ENCODE results near the gene FOXP1. TPM values are rescaled to one million over a fixed set of nuclear protein-coding genes. Genes with fewer than 3 reads are reported as not detected.

The FOXP1 gene
- total RNA-seq, 1 donor from 2014 or later, result 107 TPM

DNA sequence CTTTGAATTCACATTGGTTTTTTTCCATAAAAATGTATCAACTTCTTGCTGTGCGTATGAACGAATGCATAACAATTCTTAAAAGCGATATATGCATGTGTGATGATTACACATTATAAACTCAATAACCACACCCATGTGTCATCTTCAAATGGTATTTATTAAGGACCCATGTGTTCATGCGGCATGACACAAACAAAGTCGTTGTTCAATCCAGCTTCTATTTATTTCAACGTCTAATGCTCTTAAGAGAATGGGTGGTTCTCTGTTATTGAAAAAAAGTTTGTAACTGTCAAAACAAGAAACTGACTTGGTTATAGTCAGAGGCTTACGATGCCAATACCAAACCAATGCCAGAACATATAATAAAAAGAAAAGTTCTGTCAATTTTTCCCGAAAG, 195.9 kb downstream of the FOXP1 start:
- Histone ChIP-seq H3K4me1 (ENCODE audit: insufficient read depth, low read length) (peaks cover 31% of the 10 kb centered on the region), H3K4me3 (ENCODE audit: insufficient read depth, low read depth, low read length) (no peak overlapping the region), H2AFZ (ENCODE audit: low read depth, low read length) (no peak overlapping the region), H3K79me2 (ENCODE audit: insufficient read depth, low read length) (peaks cover 76% of the 10 kb centered on the region), H3K4me2 (ENCODE audit: low read length) (no peak overlapping the region), H4K20me1 (ENCODE audit: insufficient read depth, low read length) (peaks cover 44% of the 10 kb centered on the region), H3K9me3 (ENCODE audit: insufficient read depth, low read depth, low read length) (no peaks in the 10 kb centered on the region), H3K27me3 (ENCODE audit: insufficient read depth, low read length) (no peaks in the 10 kb centered on the region), H3K36me3 (ENCODE audit: insufficient read depth, low read length) (no peaks in the 10 kb centered on the region), H3K9ac (ENCODE audit: low read length) (no peak overlapping the region), H3K27ac (ENCODE audit: low read depth, low read length) (no peak overlapping the region)
- H3K4me3 Mint-ChIP-seq (ENCODE audit: unreplicated experiment), result no peak overlapping the region
- TF ChIP-seq CTCF (IDR thresholded peaks at IDR 0.05; ENCODE audit: insufficient read depth, low read depth, low read length) (no peak), EZH2 (IDR thresholded peaks at IDR 0.05; ENCODE audit: insufficient read depth, low read length) (no peak)
- H3K27me3 Mint-ChIP-seq (ENCODE audit: low read depth, unreplicated experiment), result no peaks in the 10 kb centered on the region
- FAIRE-seq, result no peak
- peaks cover 3% of the 10 kb centered on the region for H3K36me3 Mint-ChIP-seq (ENCODE audit: low read depth, unreplicated experiment)
- H3K9me3 Mint-ChIP-seq (ENCODE audit: unreplicated experiment), result no peaks in the 10 kb centered on the region
- peaks cover 42% of the 10 kb centered on the region for H3K4me1 Mint-ChIP-seq (ENCODE audit: low read depth, unreplicated experiment)
- DNase-seq (ENCODE audit: low read depth), result no peak
- no peak overlapping the region for H3K27ac Mint-ChIP-seq (ENCODE audit: unreplicated experiment)

DNA sequence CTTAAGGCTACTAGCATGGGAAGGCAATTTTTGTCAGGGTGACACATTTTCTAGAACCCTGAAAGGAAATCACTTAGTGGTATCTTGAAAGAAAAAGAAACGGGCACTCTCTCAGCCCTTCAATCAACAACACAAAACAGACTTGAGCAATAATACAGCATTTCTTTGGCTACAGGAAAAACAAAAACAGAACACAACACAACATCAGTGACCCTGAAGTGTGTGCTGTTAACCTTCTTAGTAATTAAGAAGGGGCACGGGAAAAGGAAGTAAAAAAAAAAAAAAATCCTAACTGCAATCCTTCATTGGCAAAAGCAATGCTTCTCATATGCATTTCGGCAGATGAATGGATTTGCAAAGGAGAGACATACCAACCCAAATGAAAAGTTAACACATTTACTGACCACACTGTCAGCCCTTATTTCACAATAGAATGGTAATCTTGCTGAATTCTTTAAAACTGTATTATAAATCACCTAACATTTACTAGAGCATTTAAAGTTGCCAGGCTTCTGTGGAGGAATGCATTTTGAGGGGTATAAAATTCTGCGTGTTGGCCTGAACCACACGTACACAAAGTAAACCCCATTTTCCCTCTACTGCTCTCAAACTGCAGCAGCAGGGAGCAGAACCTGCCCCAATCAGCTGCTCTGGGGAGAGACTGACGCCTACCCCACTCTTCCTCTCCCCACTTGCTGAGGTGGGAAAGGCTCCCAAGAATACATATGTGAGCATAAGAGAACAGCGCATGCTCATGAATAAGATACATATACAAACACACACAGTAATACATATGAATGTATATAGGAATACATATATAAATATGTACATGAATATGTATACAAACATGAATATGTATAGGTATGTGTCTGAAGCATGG, 198.5 kb downstream of the FOXP1 start:
- Histone ChIP-seq H3K4me1 (ENCODE audit: insufficient read depth, low read length) (peaks cover 23% of the 10 kb centered on the region), H3K4me3 (ENCODE audit: insufficient read depth, low read depth, low read length) (no peak overlapping the region), H3K4me2 (ENCODE audit: low read length) (peak overlapping the region; percentile 58), H3K27me3 (ENCODE audit: insufficient read depth, low read length) (no peaks in the 10 kb centered on the region), H3K36me3 (ENCODE audit: insufficient read depth, low read length) (no peaks in the 10 kb centered on the region), H2AFZ (ENCODE audit: low read depth, low read length) (no peak overlapping the region), H3K79me2 (ENCODE audit: insufficient read depth, low read length) (peaks cover 75% of the 10 kb centered on the region), H3K27ac (ENCODE audit: low read depth, low read length) (no peak overlapping the region), H4K20me1 (ENCODE audit: insufficient read depth, low read length) (peaks cover 52% of the 10 kb centered on the region), H3K9me3 (ENCODE audit: insufficient read depth, low read depth, low read length) (no peaks in the 10 kb centered on the region), H3K9ac (ENCODE audit: low read length) (no peak overlapping the region)
- Mint-ChIP-seq H3K27ac (ENCODE audit: unreplicated experiment) (peak overlapping the region; percentile 5), H3K27me3 (ENCODE audit: low read depth, unreplicated experiment) (no peaks in the 10 kb centered on the region), H3K9me3 (ENCODE audit: unreplicated experiment) (no peaks in the 10 kb centered on the region), H3K4me3 (ENCODE audit: unreplicated experiment) (no peak overlapping the region), H3K4me1 (ENCODE audit: low read depth, unreplicated experiment) (peaks cover 30% of the 10 kb centered on the region), H3K36me3 (ENCODE audit: low read depth, unreplicated experiment) (peaks cover 9% of the 10 kb centered on the region)
- DNase-seq (ENCODE audit: low read depth) (peak; percentile 55), FAIRE-seq (peak; percentile 49)
- TF ChIP-seq EZH2 (IDR thresholded peaks at IDR 0.05; ENCODE audit: insufficient read depth, low read length) (no peak), CTCF (IDR thresholded peaks at IDR 0.05; ENCODE audit: insufficient read depth, low read depth, low read length) (no peak)

DNA sequence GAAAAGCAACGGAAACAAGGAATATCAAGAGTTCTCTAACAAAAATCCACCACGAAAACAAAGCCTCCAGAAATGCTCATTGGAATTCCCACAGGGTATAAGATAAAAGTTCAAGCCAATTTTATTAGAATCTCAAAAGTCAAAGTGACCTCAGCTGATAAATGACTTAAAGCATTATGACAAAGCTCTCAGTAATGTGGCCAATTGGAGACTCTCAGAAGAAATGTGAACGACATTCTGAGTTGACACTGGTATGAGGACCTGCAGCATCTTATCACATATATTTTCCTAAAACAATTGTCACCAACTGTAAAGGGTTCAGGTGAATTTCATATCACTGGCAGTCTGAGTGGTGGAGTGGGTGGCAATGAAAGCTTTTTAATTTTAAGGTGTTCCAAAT, 199.1 kb downstream of the FOXP1 start:
- Mint-ChIP-seq H3K4me1 (ENCODE audit: low read depth, unreplicated experiment) (peaks cover 29% of the 10 kb centered on the region), H3K9me3 (ENCODE audit: unreplicated experiment) (no peaks in the 10 kb centered on the region), H3K36me3 (ENCODE audit: low read depth, unreplicated experiment) (peaks cover 9% of the 10 kb centered on the region), H3K27me3 (ENCODE audit: low read depth, unreplicated experiment) (no peaks in the 10 kb centered on the region), H3K27ac (ENCODE audit: unreplicated experiment) (peak overlapping the region; percentile 5), H3K4me3 (ENCODE audit: unreplicated experiment) (no peak overlapping the region)
- no peaks in the 10 kb centered on the region for H3K27me3 ChIP-seq (ENCODE audit: insufficient read depth, low read length)
- no peak overlapping the region for H3K9ac ChIP-seq (ENCODE audit: low read length)
- TF ChIP-seq CTCF (IDR thresholded peaks at IDR 0.05; ENCODE audit: insufficient read depth, low read depth, low read length) (no peak), EZH2 (IDR thresholded peaks at IDR 0.05; ENCODE audit: insufficient read depth, low read length) (no peak)
- H3K4me3 ChIP-seq (ENCODE audit: insufficient read depth, low read depth, low read length), result no peak overlapping the region
- peaks cover 81% of the 10 kb centered on the region for H3K79me2 ChIP-seq (ENCODE audit: insufficient read depth, low read length)
- H3K4me1 ChIP-seq (ENCODE audit: insufficient read depth, low read length), result peaks cover 18% of the 10 kb centered on the region
- H3K36me3 ChIP-seq (ENCODE audit: insufficient read depth, low read length), result no peaks in the 10 kb centered on the region
- H3K9me3 ChIP-seq (ENCODE audit: insufficient read depth, low read depth, low read length), result no peaks in the 10 kb centered on the region
- FAIRE-seq (no peak), DNase-seq (ENCODE audit: low read depth) (peak; percentile 59)
- H3K4me2 ChIP-seq (ENCODE audit: low read length), result peak overlapping the region; percentile 58
- peaks cover 54% of the 10 kb centered on the region for H4K20me1 ChIP-seq (ENCODE audit: insufficient read depth, low read length)
- no peak overlapping the region for H2AFZ ChIP-seq (ENCODE audit: low read depth, low read length)
- H3K27ac ChIP-seq (ENCODE audit: low read depth, low read length), result no peak overlapping the region

All from astrocyte (in vitro differentiated cells and primary cell).